ENCODE data around the gene CLCA1. TPM values are rescaled to one million over a fixed set of nuclear protein-coding genes. Genes with fewer than 3 reads are reported as not detected.

CLCA1 gene
- total RNA-seq, 1 donor from 2014 or later: not detected

DNA sequence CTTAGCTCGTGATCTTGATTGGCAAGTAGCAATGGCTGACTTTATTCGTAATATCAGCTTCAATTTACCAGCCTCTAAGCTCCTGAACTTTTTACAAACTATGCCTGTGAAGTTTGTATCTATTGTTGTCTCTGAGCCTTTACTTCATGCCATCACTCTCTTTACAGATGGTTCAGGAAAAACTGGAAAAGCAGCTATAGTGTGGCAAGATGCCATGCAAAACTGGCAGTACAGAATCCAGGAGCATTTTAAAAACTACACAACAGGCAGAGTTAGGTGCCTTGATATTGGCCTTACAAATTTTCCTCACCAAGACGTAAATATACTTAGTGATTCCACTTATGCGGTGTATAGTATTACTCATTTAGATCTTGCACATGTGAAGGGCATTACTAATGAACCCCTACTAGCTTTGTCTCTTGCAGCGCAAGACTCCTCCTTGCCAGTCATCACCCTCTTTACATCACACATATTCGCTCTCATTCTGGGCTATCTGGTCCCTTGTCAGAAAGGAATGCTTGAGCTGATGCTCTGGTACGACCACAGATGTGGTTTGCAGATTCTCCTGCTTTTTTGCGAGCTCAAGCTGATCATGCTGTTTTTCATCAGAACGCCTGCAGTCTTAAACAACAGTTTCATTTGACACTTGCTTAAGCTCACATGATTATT lies 36.3 kb downstream of the CLCA1 start:
- TF ChIP-seq, protein P1, sequence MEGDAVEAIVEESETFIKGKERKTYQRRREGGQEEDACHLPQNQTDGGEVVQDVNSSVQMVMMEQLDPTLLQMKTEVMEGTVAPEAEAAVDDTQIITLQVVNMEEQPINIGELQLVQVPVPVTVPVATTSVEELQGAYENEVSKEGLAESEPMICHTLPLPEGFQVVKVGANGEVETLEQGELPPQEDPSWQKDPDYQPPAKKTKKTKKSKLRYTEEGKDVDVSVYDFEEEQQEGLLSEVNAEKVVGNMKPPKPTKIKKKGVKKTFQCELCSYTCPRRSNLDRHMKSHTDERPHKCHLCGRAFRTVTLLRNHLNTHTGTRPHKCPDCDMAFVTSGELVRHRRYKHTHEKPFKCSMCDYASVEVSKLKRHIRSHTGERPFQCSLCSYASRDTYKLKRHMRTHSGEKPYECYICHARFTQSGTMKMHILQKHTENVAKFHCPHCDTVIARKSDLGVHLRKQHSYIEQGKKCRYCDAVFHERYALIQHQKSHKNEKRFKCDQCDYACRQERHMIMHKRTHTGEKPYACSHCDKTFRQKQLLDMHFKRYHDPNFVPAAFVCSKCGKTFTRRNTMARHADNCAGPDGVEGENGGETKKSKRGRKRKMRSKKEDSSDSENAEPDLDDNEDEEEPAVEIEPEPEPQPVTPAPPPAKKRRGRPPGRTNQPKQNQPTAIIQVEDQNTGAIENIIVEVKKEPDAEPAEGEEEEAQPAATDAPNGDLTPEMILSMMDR (IDR thresholded peaks at IDR 0.05; ENCODE audit: partially characterized antibody, unreplicated experiment): no peak
- H3K27ac Mint-ChIP-seq (ENCODE audit: unreplicated experiment): no peak overlapping the region

DNA sequence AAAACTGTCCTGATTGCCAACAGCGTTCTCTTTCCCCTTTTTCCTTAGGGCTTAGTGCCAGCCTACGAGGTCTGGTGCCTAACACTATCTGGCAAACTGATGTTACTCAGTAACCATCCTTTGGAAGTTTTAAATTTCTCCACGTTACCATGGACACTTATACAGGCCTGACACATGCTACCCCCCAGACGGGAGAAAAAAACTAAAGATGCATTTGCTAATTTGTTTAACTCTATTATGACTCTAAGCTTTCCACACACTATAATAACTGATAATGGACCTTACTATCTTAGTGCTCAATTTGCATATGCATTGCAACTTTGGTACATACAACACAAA lies 36.8 kb downstream of the CLCA1 start:
- TF ChIP-seq, protein P1 (IDR thresholded peaks at IDR 0.05; ENCODE audit: partially characterized antibody, unreplicated experiment): no peak
- H3K36me3 Mint-ChIP-seq (ENCODE audit: unreplicated experiment): no peaks in the 10 kb centered on the region
- peaks cover 6% of the 10 kb centered on the region for H3K4me1 Mint-ChIP-seq (ENCODE audit: low read depth, unreplicated experiment)
- H3K9me3 Mint-ChIP-seq (ENCODE audit: unreplicated experiment): no peaks in the 10 kb centered on the region
- H3K27me3 Mint-ChIP-seq (ENCODE audit: unreplicated experiment): peaks cover under 1% of the 10 kb centered on the region
- H3K27ac Mint-ChIP-seq (ENCODE audit: unreplicated experiment): no peak overlapping the region
- no peak overlapping the region for H3K4me3 Mint-ChIP-seq (ENCODE audit: unreplicated experiment)
- no peak for DNase-seq

More for the DNA sequence above, 36.3 kb downstream of the CLCA1 start:
- peaks cover 6% of the 10 kb centered on the region for H3K4me1 Mint-ChIP-seq (ENCODE audit: low read depth, unreplicated experiment)
- H3K36me3 Mint-ChIP-seq (ENCODE audit: unreplicated experiment): no peaks in the 10 kb centered on the region
- H3K27me3 Mint-ChIP-seq (ENCODE audit: unreplicated experiment): peaks cover 2% of the 10 kb centered on the region
- no peaks in the 10 kb centered on the region for H3K9me3 Mint-ChIP-seq (ENCODE audit: unreplicated experiment)
- DNase-seq: no peak
- no peak overlapping the region for H3K4me3 Mint-ChIP-seq (ENCODE audit: unreplicated experiment)

DNA sequence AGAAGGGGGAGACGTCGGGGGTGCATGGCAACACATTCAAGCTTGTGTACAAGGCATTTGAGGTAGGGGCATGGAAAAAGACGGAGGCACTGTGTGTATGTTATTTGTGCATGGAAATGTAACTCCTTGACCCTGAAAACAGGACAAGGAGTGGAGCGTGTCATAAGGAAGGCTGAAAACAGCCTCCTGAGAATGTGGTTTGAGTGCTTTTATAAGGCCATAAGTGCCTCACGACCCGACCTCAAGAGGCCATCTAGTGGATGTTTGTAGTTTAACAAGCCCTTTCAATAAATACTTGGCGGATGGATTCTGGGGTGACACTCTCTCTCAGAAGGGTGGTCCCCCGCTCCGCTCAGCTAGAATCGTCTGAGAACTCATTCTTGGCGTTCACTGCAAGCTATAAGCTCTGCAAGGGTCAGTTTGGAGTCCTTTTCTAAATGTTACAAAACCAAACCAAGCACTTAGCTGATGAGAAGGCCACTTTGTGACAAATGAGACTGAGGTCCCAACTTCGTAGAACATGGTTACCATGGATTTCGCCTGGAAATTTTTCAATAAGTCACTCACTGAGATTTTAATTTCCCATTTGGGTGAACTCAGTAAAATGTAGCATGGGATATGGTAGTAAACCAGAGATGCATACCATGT lies 39.3 kb downstream of the CLCA1 start:
- peaks cover 3% of the 10 kb centered on the region for H3K4me1 Mint-ChIP-seq (ENCODE audit: low read depth, unreplicated experiment)
- DNase-seq: no peak
- H3K27ac Mint-ChIP-seq (ENCODE audit: unreplicated experiment): no peak overlapping the region
- no peaks in the 10 kb centered on the region for H3K36me3 Mint-ChIP-seq (ENCODE audit: unreplicated experiment)
- no peak overlapping the region for H3K4me3 Mint-ChIP-seq (ENCODE audit: unreplicated experiment)
- H3K9me3 Mint-ChIP-seq (ENCODE audit: unreplicated experiment): no peaks in the 10 kb centered on the region
- TF ChIP-seq, protein P1 (IDR thresholded peaks at IDR 0.05; ENCODE audit: partially characterized antibody, unreplicated experiment): peak; percentile 75
- H3K27me3 Mint-ChIP-seq (ENCODE audit: unreplicated experiment): no peaks in the 10 kb centered on the region

DNA sequence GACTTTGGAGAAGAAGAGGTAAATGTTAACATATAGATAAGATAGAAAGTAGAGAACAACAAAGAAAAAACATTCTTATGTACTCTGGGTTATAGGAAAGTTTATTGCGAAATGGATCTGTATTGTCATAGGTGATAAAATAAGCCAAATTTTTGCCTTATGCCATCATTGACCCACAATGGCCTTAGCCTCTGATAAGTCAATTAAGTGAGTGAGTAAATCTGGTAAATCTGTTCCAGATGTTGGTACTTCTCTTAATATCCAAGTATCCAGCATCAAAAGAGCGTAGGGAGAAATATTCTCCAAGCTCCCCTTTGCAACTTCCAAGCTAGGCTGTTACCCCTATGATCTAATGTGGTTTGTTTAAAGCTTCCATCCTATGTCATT lies 39.8 kb downstream of the CLCA1 start:
- H3K27me3 Mint-ChIP-seq (ENCODE audit: unreplicated experiment): no peaks in the 10 kb centered on the region
- H3K4me3 Mint-ChIP-seq (ENCODE audit: unreplicated experiment): no peak overlapping the region
- no peaks in the 10 kb centered on the region for H3K9me3 Mint-ChIP-seq (ENCODE audit: unreplicated experiment)
- H3K27ac Mint-ChIP-seq (ENCODE audit: unreplicated experiment): no peak overlapping the region
- no peak for DNase-seq
- peaks cover 3% of the 10 kb centered on the region for H3K4me1 Mint-ChIP-seq (ENCODE audit: low read depth, unreplicated experiment)
- TF ChIP-seq, protein P1 (IDR thresholded peaks at IDR 0.05; ENCODE audit: partially characterized antibody, unreplicated experiment): no peak
- H3K36me3 Mint-ChIP-seq (ENCODE audit: unreplicated experiment): no peaks in the 10 kb centered on the region

DNA sequence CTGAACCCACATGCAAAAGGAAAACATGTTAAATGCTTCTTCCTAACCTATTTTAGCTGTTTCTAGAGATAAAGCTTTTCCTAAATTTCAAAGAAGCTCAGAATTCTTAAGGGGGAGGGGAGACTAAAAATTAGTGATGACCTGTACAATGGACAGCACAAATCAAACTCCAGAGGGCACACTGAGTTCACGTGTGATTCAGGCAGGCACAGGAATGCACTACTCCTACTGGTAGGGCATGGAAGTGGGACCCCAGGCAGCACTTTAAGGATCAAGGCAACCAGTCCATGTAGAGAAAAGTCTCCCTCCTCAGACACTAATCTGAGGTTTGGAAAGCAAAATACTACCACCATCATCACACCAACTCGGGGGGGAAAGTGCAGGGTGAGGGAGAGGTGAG lies 46.9 kb downstream of the CLCA1 start:
- Mint-ChIP-seq H3K36me3 (ENCODE audit: unreplicated experiment) (no peaks in the 10 kb centered on the region), H3K9me3 (ENCODE audit: unreplicated experiment) (no peaks in the 10 kb centered on the region), H3K27ac (ENCODE audit: unreplicated experiment) (no peak overlapping the region), H3K4me1 (ENCODE audit: low read depth, unreplicated experiment) (no peaks in the 10 kb centered on the region), H3K27me3 (ENCODE audit: unreplicated experiment) (no peaks in the 10 kb centered on the region), H3K4me3 (ENCODE audit: unreplicated experiment) (no peak overlapping the region)
- TF ChIP-seq, protein P1 (IDR thresholded peaks at IDR 0.05; ENCODE audit: partially characterized antibody, unreplicated experiment): peak; percentile 35
- DNase-seq: no peak
